HG03139 (cell line): ENCODE data around the gene SYPL2.

ENCODE experiments used
- ATAC-seq: cut with Tn5 transposase; IDR thresholded peaks from one replicate; pipeline ENCODE4 v1.9.1; 2021; ENCODE audit not compliant: unreplicated experiment

Gene SYPL2

DNA sequence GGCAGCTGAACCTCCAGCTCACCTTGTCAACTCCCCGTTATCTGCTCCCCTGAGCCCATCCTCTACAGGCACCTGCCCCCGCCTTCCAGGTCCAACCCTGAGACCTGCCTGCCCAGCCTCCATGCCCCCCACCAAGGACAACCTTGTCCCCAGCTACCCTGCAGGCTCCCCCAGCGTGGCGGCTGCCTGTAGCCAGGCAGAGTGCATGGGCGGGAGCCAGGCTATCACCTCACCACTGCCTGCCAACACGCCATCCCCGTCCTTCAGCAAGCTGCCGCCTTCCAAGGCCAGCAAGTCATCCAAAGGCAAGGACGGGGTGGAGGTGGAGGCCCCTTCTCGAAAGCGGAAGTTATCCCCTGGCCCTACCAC, 24.6 kb downstream of the SYPL2 start:
- no peak for ATAC-seq

DNA sequence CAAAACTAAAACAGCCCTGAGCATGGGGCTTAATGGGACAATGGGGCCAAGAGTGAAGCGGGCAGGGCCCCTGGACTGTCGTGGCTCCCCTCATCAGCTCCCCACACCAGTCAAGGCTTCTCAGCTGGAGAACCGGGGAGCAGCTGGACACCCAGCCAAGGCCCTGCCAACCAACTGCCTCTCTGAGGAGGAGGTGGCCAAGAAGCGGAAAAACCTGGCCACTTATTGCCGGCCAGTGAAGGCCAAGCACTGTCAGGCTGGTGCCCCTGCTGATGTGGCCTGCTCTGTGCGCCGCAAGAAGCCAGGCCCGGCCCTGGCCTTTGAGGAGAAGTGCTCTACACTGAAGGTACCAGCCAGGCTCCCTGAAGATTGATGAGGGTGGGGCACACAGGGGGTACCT, 25.0 kb downstream of the SYPL2 start:
- no peak for ATAC-seq

DNA sequence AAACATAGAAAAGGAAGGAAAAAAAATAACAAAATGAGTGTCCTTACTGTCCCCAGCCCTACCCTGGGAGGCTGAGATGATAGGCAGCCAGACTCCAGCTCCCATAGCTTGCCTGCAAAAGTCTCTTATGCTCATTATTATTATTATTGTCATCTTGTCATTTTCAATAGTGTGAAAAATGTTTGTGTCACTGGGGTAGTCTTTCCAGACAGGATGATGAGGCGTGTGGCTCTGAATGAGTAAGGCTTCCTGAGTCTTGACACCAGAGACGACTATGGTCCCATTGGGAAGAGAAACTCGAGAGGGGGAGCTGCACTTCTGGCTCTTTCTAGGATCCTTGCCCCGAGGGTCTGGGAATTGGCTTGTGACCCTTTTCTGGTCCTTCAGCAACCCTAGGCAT, 26.4 kb downstream of the SYPL2 start:
- ATAC-seq, result no peak

DNA sequence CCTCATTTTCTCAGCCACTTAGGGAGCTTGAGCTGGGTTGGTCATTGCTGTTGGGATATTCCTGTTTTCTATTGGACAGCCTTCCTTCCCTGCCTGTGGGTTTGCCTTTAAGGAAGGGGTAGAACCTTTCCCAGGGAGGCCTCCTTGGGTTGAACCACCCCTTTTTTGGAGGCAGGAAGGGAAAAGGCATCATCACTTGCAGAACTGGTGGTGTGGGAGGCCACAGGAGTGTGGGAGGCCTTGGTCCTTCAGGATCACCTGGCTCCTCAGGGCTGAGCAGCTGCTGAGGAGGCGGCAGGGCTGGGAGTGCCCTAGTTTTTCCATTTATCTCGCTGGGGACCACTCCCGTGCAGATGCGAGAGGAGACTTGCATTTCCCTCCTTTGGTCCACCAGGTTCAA, 26.9 kb downstream of the SYPL2 start:
- ATAC-seq, result no peak

DNA sequence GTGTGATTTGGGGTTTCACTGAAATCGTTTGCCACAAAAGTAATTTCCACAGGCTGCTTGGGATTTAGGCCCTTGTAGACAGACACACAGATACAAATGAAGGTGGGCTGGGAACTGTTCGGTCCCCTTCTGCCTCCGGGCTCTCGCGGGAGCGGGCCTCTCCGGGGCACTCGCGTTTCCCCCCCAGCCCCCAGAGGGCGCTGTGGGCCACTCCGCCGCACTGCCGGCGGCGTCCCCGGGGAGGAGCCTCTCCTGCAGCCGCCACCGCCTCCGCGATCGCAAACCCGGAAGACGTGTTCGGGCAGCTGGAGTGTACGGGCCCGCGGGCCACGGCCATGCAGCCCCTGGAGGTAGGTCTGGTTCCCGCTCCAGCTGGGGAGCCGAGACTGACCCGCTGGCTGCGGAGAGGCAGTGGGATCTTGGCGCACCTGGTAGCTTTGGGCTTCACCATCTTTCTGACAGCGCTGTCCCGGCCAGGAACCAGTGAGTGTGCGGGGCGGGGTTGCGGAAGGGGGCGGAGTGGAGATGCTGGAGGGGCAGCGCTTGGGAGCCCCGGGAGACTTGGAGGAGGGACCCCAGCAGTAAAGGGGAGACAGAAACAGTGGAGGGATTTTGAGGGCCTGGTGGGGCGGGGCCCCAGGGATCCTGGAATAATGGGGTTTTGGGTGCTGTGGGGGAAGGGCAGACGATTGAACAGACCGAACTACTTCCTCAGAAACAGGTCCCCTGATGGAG, 27.6 kb downstream of the SYPL2 start, which contains the start of gene CYB561D1:
Gene CYB561D1 (plus strand): TSS at position 290 of the 735 bp plus-strand sequence. CDS start 46 bp downstream, at position 336.
- peak; percentile 79 for ATAC-seq

DNA sequence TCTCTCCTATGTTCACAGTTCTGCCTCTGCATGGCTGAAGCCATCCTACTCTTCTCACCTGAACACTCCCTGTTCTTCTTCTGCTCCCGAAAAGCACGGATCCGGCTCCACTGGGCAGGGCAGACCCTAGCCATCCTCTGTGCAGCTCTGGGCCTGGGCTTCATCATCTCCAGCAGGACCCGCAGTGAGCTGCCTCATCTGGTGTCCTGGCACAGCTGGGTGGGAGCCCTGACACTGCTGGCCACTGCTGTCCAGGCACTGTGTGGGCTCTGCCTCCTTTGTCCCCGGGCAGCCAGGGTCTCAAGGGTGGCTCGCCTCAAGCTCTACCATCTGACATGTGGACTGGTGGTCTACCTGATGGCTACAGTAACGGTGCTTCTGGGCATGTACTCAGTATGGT, 29.4 kb downstream of the SYPL2 start:
- no peak for ATAC-seq

DNA sequence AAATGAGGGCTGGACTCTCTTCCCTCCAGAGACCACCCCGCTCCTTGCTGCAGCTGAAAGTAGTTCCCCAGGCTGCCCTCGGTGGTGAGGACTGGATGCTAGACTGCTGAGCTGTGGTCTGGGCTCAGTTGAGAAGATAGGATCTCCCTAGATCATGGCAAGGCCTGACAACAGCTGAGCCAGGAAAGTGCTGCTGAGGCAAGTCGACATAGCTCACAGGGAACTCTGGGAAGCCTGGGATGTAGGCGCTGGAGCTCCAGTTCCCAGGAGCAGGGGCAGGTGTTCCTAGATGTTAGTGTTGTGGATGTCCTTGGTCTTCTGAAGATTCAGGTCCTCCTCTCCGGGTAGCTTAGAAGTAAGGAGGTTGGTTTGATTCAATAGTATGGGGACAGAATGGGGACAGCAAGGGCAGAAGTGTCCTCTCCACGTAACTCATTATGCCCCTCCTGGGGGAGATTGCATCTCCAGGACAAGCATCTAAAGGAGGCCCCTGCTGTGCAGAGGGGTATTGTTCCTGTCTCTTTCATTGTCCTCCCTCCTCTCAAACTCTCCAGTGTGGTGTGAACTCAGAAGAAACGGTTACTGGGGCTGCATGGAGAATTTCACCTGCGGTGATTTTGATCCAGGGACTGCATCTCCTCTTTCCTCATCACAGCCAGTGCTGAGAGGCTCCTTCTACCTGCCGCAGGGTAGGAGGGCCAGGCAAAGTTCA, 31.3 kb downstream of the SYPL2 start:
- no peak for ATAC-seq

DNA sequence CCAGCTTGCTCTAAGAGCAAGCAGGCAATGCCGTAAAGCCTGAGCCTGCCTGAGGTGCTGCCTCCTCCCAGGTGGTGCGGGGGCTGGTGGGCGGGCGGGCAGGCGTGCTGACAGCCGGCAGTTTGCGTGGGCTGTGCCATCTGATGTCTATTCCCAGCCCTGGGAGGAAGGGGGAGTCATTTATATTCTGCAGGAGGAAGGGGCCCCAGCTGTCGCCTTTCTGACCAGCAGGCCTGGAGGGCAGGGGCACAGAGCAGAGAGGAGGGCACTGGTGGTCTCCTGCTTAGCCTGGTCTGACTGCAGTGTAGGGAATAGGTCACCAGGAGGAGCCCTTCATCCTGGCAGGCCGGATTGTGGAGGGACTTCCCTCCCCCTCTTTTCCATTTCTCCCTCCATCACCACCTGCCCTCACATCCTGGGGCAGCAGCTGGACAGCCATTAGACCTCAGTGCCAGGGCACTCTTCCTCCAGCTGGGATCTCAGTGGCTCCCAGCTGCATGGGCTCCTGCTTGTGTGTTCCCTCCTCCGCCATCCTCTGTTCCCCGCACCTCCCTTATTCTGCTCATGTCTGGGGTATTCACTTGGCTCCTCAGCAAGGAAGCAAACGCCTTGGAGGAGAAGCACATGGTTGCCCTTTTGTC, 31.9 kb downstream of the SYPL2 start:
- no peak for ATAC-seq

DNA sequence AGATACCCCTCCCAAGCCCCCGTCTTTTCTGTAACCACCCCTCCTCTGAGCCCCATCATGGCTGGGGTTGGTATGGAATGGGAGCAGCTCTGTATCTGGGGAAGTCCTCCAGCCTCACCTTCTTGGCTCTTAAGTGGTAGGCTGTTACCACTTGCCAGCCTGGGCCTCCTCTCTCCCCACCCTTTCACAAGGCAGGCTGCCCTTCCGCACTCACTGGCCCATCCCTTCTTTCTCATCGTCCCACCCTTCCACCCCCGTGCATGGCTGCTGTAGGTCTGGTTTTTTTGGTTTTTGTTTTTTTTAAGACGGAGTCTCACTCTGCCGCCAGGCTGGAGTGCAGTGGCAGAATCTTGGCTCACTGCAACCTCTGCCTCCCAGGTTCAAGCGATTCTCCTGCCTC, 32.7 kb downstream of the SYPL2 start:
- ATAC-seq, result no peak

DNA sequence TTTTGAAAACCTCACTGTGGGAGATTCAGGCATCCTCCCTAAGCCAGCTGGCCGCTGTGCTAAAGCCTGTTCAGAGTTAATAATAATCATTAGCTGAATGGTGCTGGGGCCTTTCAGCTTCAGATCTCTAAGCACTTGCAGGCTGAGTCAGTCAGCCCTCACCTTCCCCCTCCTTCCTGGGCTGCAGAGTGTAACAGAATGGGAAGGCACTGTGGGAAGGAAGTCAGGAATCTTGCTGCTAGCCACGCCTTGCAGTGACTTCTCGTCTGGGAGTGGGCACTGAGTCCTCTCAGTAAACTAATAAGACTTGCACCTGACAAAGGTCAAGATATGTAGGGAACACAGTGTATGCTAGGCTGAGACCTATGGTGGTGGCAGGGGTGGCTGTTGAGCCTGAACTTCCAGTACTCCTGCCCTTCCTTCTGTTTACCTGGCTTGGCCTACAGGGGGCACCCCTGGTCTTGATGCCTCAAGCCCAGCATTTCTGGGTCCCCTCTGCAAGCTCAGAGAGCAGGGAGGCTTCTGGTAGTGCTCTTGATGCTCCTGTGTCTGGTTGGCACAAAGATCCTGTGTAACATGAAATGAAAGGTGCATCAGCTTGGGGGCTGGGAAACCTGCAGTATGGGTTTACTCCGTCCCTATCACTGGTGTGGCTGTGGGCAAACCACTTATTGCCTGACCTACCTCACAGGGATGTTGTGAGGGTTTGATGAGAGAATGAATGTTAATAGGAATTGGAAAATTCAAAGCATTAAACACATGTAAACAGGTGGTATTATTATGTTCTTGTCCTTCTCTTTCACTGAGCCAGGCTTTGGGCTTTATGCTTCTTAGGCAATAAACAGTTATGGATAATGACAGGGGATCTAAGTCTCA, 33.6 kb downstream of the SYPL2 start:
- ATAC-seq, result no peak

DNA sequence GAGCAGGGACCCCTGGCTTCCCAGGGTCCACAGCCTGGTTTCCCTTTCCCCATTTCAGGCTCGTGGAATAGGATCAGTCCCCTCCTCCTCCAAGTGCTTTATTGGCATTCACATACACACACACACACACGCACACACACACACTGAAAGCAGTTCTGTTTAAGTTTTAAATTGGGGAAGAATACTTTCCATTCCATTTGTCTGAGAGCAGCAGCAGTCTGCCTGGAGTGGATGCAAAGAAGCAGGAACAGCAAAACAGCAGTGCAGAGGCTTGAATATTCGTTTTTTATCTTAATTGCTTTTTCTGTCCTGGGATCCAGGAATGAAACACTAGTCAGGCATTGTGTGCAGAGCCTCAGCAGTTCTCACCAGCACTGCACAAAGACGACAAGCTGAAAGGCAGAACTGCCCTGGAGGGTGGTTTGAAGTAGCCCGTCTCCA, 34.6 kb downstream of the SYPL2 start:
- no peak for ATAC-seq

DNA sequence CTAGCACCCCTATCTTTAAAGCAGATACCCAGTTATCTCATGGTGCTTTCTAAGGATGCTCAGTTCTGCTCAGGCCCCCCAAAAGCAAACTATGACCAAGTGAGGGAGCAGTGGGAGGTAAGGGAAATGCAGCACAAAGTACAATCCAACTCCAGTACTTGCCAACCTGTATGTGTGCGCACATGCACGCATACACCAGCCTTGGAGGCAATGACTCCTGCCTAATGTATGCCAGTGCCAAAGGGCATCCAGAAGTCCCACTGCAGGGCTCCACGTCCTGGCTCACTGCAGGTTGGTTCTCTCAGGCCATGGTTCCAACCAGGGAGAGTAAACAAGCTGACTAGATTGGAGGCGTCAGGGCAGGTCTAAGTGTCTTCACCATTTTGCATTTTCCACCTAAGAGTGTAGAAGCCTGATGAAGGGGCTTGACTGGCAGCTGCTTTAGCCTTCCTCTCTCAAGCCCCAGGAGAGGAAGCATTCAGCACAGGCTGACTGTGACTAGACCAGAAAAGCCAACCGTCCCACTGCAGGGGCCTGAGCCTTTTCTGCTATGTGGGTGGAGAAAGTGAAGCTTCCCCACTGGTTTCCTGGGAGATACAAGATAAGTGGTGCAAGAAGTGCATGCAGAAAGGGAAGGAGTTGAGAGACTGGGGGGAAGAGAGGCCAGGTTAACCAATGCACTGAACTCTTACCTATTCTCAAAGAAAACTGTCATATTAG, 35.5 kb downstream of the SYPL2 start:
- ATAC-seq, result no peak

DNA sequence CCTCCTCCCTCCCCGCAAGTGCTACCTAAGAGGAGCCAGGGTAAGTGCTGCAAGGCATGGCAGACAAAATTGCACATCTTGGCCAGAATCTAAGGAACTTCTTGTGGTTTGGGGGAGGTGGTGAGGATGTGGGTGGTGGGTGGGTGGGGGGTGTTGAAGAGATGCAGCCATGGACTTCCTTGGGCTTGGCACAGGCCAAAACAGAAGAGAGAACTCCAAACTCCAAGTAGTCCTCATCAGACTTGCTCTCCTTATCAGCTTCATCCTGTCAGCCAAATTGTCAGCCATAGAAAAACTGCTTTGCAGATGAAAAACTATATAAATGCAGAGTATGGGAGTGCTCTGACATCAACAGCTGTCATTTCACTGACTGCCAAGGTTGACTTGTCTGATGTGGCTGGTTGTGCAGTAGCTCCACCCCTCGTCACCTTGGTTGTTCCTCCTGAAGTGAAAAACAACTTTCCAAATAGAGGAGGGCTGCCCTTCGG, 36.1 kb downstream of the SYPL2 start:
- ATAC-seq, result no peak

DNA sequence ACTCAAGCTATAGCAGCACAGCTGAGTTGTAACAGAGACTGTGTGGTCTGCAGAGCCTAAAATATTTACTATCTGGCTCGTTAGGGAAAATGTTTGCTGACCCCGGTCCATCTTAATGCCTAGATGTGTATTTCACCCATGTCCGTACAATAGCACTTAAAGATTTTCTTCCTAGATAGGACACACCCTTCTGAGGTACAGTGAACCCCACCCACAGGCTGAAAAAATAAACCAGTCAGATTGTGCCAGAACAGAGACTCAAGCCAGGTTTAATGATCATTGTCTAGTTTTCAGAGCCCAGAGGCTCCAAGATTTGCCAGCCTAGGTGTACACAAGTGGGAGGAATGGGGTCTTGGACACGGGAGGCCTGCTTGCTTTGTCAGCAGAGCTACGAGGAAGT, 37.6 kb downstream of the SYPL2 start:
- ATAC-seq, result no peak

DNA sequence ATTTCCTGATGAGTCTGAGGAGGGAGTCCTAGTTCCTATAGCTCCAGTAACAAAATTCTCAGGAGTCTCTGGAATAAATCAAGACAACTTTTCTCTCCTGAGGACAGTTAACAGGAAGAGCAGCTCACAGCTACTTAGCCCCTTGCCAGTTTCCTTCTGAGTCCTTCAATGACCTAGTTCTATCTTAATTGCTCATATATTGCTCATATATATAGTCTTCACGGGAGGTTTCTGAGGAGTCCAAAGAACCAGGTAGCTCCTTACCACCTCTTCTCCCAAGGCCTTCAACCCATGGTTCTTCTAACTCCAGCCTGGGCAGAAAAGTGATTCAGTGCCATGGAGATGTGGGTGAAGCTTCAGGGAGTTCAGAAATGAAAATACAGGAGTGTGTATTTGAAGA, 38.6 kb downstream of the SYPL2 start:
- no peak for ATAC-seq

DNA sequence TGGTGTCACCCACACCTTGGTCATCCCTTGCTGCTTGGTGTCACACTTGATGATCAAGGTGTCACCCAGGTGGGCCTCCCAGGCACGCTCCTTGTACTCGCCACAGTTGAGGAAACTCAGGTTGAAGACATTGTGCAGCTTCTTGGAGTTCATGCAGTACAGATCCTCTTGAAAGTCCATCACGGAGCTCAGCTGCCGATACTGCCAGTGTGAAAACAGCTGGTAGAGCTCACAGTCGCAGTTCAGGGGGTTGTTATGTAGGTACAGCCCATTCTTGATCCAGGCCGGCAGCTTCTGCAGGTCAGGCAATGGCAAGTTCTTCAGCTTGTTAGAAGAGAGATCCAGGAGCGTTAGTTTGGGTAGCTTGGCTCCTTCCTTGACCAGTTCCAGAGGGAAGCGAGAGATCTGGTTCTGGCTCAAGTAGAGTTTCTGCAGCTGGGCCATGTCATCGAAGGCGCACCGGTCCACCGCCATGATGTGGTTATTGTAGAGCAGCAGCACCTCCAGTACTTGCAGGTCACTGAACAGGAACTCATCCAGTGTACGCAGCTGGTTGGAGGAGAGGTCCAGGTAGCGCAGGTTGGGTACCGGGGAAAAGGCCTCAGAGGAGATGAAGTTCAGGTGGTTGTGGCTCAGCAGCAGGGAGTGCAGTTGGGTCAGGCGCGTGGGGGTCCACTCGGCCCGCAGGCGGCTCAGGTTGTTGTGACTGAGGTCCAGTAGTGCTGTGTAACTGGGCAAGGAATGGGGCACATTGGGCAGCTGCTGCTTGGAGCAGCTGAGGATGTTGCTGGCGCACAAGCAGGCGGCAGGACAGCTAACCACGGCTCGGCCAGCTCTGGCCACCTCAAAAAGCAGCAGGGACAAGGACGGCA, 41.9 kb downstream of the SYPL2 start:
- ATAC-seq, result no peak

DNA sequence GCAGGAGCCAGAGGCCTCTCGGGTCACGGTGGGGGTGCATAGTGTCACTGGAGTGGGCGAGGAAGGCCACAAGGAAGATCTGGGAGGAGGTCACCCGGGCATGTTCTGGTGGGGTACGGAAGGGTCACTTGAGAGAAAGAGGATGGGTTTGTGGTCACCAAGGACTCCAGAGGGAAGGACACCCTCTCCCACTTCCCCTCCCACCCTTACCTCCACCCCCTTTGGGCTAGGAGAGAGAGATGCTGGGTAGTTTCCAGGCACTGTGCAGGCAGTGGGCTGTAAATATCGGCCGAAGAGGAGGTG, 42.5 kb downstream of the SYPL2 start:
- no peak for ATAC-seq

DNA sequence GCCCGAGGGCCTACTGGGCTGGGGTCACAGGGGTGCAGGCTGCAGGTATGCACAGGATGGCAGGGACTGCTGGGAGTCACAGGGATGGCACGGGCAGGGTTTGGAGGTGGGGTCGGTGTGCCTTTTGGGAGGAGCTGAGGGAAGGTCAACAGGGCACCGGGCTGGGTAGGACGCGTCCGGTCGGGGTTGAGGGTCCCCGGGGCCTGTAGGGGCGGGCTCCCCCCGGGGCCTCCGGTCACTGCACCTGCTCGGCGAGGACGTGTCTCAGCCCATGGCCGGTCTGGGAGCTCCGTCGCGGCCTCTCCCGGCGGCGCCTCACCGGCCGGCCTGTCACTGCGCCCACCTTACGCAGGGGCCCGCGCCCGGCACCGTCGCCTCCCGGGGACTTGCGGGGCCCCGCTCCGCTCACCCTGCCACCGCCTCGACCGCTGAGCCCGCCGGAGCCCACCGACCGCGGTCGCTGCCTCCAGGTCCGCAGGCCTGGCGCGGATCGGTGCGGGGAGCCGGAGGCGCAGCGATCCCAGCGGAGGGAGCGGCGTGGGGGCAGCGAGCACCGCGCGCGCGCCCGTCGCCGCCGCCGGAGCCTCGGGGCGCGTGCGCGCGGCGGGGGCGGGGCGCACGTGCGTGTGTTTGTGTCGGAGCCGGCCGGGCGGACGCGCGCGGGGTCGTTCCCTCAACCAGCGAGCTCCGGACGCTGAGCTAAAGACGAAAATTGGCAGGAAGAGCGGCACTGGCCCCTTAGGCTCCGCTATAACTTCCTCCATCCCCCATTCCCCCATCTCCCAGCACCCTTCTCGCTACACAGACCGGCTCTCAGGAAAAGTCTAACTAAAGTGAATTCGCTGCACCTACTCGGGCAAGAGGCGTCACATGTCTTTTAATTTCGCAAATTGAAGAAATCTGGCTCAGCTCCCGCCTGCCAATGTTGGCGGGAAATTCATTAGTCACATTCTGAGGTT, 43.1 kb downstream of the SYPL2 start, which contains the start of gene AMIGO1:
Gene AMIGO1 (minus strand): TSS at position 552 of the 959 bp plus-strand sequence. CDS start 815 bp downstream, outside the sequence.
- ATAC-seq, result no peak
